GM19351 (cell line): ENCODE data around the gene B3GALT4.

Experiments used
- ATAC-seq: cut with Tn5 transposase; IDR thresholded peaks from one replicate; pipeline ENCODE4 v1.9.1; 2021; ENCODE audit warnings: mild to moderate bottlenecking, moderate library complexity; ENCODE audit not compliant: unreplicated experiment

B3GALT4 gene

GRCh38 chr6:33290459-33290858 lies 13.5 kb downstream of the B3GALT4 start:
- no peak for ATAC-seq

GRCh38 chr6:33292996-33293682 lies 16.2 kb downstream of the B3GALT4 start:
- ATAC-seq, result no peak

- ATAC-seq, result no peak
Observed at GRCh38 chr6:33294086-33294823, 17.3 kb downstream of the B3GALT4 start.

GRCh38 chr6:33295621-33296369 lies 18.9 kb downstream of the B3GALT4 start:
- no peak for ATAC-seq

- no peak for ATAC-seq
Observed at GRCh38 chr6:33296797-33297405, 20.0 kb downstream of the B3GALT4 start.

- ATAC-seq, result no peak
Observed at GRCh38 chr6:33297406-33297955, 20.6 kb downstream of the B3GALT4 start.

GRCh38 chr6:33297956-33298772 lies 21.2 kb downstream of the B3GALT4 start:
- ATAC-seq, result no peak

GRCh38 chr6:33298773-33299236 lies 21.9 kb downstream of the B3GALT4 start, which contains the start of gene RGL2:
TSS of gene RGL2 (minus strand) at chr6:33298942. CDS start at chr6:33298610, 332 bp downstream.
- ATAC-seq, result peak; percentile 34

GRCh38 chr6:33299237-33299944 lies 22.5 kb downstream of the B3GALT4 start:
- peak; percentile 73 for ATAC-seq

GRCh38 chr6:33301877-33302276 lies 25.0 kb downstream of the B3GALT4 start:
- no peak for ATAC-seq

- ATAC-seq, result no peak
Observed at GRCh38 chr6:33304216-33304615, 27.3 kb downstream of the B3GALT4 start.

- no peak for ATAC-seq
Observed at GRCh38 chr6:33305052-33305451, 28.1 kb downstream of the B3GALT4 start.

GRCh38 chr6:33306356-33306755 lies 29.4 kb downstream of the B3GALT4 start:
- no peak for ATAC-seq

GRCh38 chr6:33312361-33313104 lies 35.6 kb downstream of the B3GALT4 start:
- ATAC-seq, result no peak

- ATAC-seq, result no peak
Observed at GRCh38 chr6:33313105-33313708, 36.3 kb downstream of the B3GALT4 start.

GRCh38 chr6:33313709-33314514 lies 37.0 kb downstream of the B3GALT4 start, which contains the start of gene TAPBP:
TSS of gene TAPBP (minus strand) at chr6:33314078. CDS start at chr6:33314041, 37 bp downstream.
- ATAC-seq, result no peak

- no peak for ATAC-seq
Observed at GRCh38 chr6:33314515-33314942, 37.6 kb downstream of the B3GALT4 start.
